WTC11 (cell line): ENCODE data around the gene HOXA10. TPM values are rescaled to one million over a fixed set of nuclear protein-coding genes. Genes with fewer than 3 reads are reported as not detected.

ENCODE experiments used
- ATAC-seq: fragments of 200-7000 bp; cut with Tn5 transposase; 2 replicates; pipeline ENCODE4 v1.10.0; 2021; ENCODE audit warnings: mild to moderate bottlenecking, moderate library complexity
- CTCF ChIA-PET: fragments of 300-600 bp; sonication (Branson Sonifier 250); formaldehyde crosslinking; loops from one replicate; lab custom pipeline; 2021; ENCODE audit warnings: antibody characterized with exemption; lab: Charles Lee
- POLR2A ChIA-PET: fragments of 350-600 bp; sonication (Branson Sonifier 250); formaldehyde crosslinking; loops from one replicate; lab custom pipeline; 2021; ENCODE audit warnings: antibody characterized with exemption; lab: Charles Lee
- DNase-seq: peaks from one replicate; pipeline ENCODE4 v3.0.0; 2021; ENCODE audit warnings: low spot score
- H3K27ac Mint-ChIP-seq: 2 replicates; pipeline ENCODE4 v1.8.0; 2021; ENCODE audit warnings: mixed read lengths
- H3K27me3 Mint-ChIP-seq: 2 replicates; pipeline ENCODE4 v1.8.0; 2021; ENCODE audit warnings: low read depth, mild to moderate bottlenecking, moderate library complexity, mixed read lengths
- H3K36me3 Mint-ChIP-seq: 2 replicates; pipeline ENCODE4 v1.8.0; 2021; ENCODE audit warnings: mixed read lengths
- H3K4me1 Mint-ChIP-seq: 2 replicates; pipeline ENCODE4 v1.8.0; 2022; ENCODE audit warnings: mixed read lengths
- H3K4me3 Mint-ChIP-seq: 2 replicates; pipeline ENCODE4 v1.8.0; 2021; ENCODE audit warnings: mild to moderate bottlenecking, moderate library complexity, mixed read lengths
- H3K9me3 Mint-ChIP-seq: 2 replicates; pipeline ENCODE4 v1.8.0; 2021; ENCODE audit warnings: mixed read lengths
- AR ChIP-seq: fragments of 250-450 bp; sonication (Bioruptor Pico); IDR thresholded peaks from 2 replicates; pipeline ENCODE4 v1.9.0; 2021; ENCODE audit warnings: mild to moderate bottlenecking
- ATF1 ChIP-seq: sonication (generic); formaldehyde crosslinking; IDR thresholded peaks from 2 replicates; pipeline ENCODE4 v1.8.1; 2023; ENCODE audit warnings: mild to moderate bottlenecking, moderate library complexity, missing genetic modification reagents
- CTCF ChIP-seq: fragments of 200-600 bp; IDR thresholded peaks from 2 replicates; pipeline ENCODE4 v1.8.0; 2022; ENCODE audit warnings: antibody characterized with exemption
- ESRRA ChIP-seq: sonication (generic); formaldehyde crosslinking; IDR thresholded peaks from 2 replicates; pipeline ENCODE4 v1.8.1; 2022; ENCODE audit warnings: mild to moderate bottlenecking, missing genetic modification reagents, borderline replicate concordance
- GRHL2 ChIP-seq: fragments of 250-450 bp; sonication (Bioruptor Pico); IDR thresholded peaks from 2 replicates; pipeline ENCODE4 v1.8.0; 2022; ENCODE audit warnings: mild to moderate bottlenecking, moderate library complexity; ENCODE audit not compliant: insufficient replicate concordance, severe bottlenecking
- MAX ChIP-seq: sonication (generic); formaldehyde crosslinking; IDR thresholded peaks from 2 replicates; pipeline ENCODE4 v1.8.0; 2022; ENCODE audit warnings: mild to moderate bottlenecking, missing genetic modification reagents
- MLX ChIP-seq: sonication (generic); formaldehyde crosslinking; IDR thresholded peaks from 2 replicates; pipeline ENCODE4 v1.8.1; 2023; ENCODE audit warnings: mild to moderate bottlenecking, missing genetic modification reagents, moderate library complexity
- NFE2L1 ChIP-seq: sonication (generic); formaldehyde crosslinking; IDR thresholded peaks from 2 replicates; pipeline ENCODE4 v1.8.1; 2023; ENCODE audit warnings: missing genetic modification reagents
- PREB ChIP-seq: sonication (generic); formaldehyde crosslinking; IDR thresholded peaks from 2 replicates; pipeline ENCODE4 v1.8.1; 2022; ENCODE audit warnings: mild to moderate bottlenecking, missing genetic modification reagents, moderate library complexity, borderline replicate concordance
- TEAD1 ChIP-seq: sonication (generic); formaldehyde crosslinking; IDR thresholded peaks from 2 replicates; pipeline ENCODE4 v1.8.0; 2022; ENCODE audit warnings: mild to moderate bottlenecking, missing genetic modification reagents
- TP53 ChIP-seq: sonication (generic); formaldehyde crosslinking; IDR thresholded peaks from 2 replicates; pipeline ENCODE4 v1.8.1; 2023; ENCODE audit warnings: mild to moderate bottlenecking, missing genetic modification reagents
- ZNF232 ChIP-seq: sonication (generic); formaldehyde crosslinking; IDR thresholded peaks from 2 replicates; pipeline ENCODE4 v1.8.0; 2022; ENCODE audit warnings: mild to moderate bottlenecking, missing genetic modification reagents
- ZNF416 ChIP-seq: fragments of 250-450 bp; sonication (Bioruptor Pico); IDR thresholded peaks from 2 replicates; pipeline ENCODE4 v1.9.0; 2021; ENCODE audit warnings: mild to moderate bottlenecking, inconsistent platforms
- ZSCAN18 ChIP-seq: fragments of 250-450 bp; sonication (Bioruptor Pico); IDR thresholded peaks from 2 replicates; pipeline ENCODE4 v2.1.2; 2022; ENCODE audit warnings: mild to moderate bottlenecking, moderate library complexity
- total RNA-seq: library from RNA; stranded (reverse); gene quantifications from 3 replicates; pipeline ENCODE4 v1.2.3, GENCODE V29; 2021

Gene HOXA10
- total RNA-seq, 1 experiment from 2014 or later: 0.07 TPM

- POLR2A ChIA-PET: no interaction called here
- peaks cover 32% of the 10 kb centered on the region for H3K4me1 Mint-ChIP-seq
Measured at GRCh38 chr7:27180431-27181420, 6.6 kb upstream of the HOXA10 start.

GRCh38 chr7:27179503-27180430 lies 5.6 kb upstream of the HOXA10 start:
- POLR2A ChIA-PET: no interaction called here
- Mint-ChIP-seq H3K9me3 (no peaks in the 10 kb centered on the region), H3K4me1 (peaks cover 28% of the 10 kb centered on the region), H3K27ac (no peak overlapping the region), H3K27me3 (peaks cover 100% of the 10 kb centered on the region), H3K4me3 (peak overlapping the region; percentile 41), H3K36me3 (no peaks in the 10 kb centered on the region)
- CTCF ChIA-PET: interaction anchor here (0.6 to 2.5 kb wide), 45 partner anchors 10 to 1126 kb away, joined by 3 to 34 read pairs (median 4); partner anchors contain the start of genes EVX1, HOXA1, HOXA13 and HOXA4
- TF ChIP-seq MLX (CRISPR knock-in tag) (no peak), NFE2L1 (CRISPR knock-in tag) (no peak), CTCF (peak; percentile 83), PREB (no peak), TEAD1 (CRISPR knock-in tag) (0 out of 2 replicates have a peak, but pooled peaks have one; percentile 28), MAX (CRISPR knock-in tag) (peak; percentile 31; the same call in 1 of the 2 replicates), ZNF416 (CRISPR knock-in tag) (no peak)
- ATAC-seq (peak; percentile 63), DNase-seq (peak; percentile 80)

More at GRCh38 chr7:27180431-27181420, 6.6 kb upstream of the HOXA10 start:
- no peaks in the 10 kb centered on the region for H3K9me3 Mint-ChIP-seq
- ATAC-seq: no peak
- CTCF ChIA-PET: interaction anchor here (0.6 to 2.5 kb wide), 43 partner anchors 9 to 914 kb away, joined by 3 to 34 read pairs (median 5); partner anchors contain the start of genes EVX1, HOXA1, HOXA13 and HOXA4
- DNase-seq: no peak
- 0 out of 2 replicates have a peak, but pooled peaks cover under 1% of the 10 kb centered on the region for H3K36me3 Mint-ChIP-seq
- H3K4me3 Mint-ChIP-seq: no peak overlapping the region
- no peak overlapping the region for H3K27ac Mint-ChIP-seq
- H3K27me3 Mint-ChIP-seq: peaks cover 100% of the 10 kb centered on the region
- no peak for TF ChIP-seq GRHL2
- TF ChIP-seq, all 79 proteins: peak for 0

- ChIA-PET CTCF (interaction anchor here (0.7 to 2.5 kb wide), 28 partner anchors 9 to 1125 kb away, joined by 3 to 34 read pairs (median 7); partner anchors contain the start of genes HOXA13, HOXA4, HOXA5 and HOXA9), POLR2A (no interaction called here)
- DNase-seq (no peak), ATAC-seq (no peak)
- no peak overlapping the region for H3K27ac Mint-ChIP-seq
- H3K27me3 Mint-ChIP-seq: peaks cover 100% of the 10 kb centered on the region
- H3K4me1 Mint-ChIP-seq: peaks cover 25% of the 10 kb centered on the region
- H3K9me3 Mint-ChIP-seq: no peaks in the 10 kb centered on the region
- no peaks in the 10 kb centered on the region for H3K36me3 Mint-ChIP-seq
- peak overlapping the region; percentile 41 for H3K4me3 Mint-ChIP-seq
- no peak for TF ChIP-seq TP53
- TF ChIP-seq AR: no peak
- TF ChIP-seq CTCF: no peak
- no peak for TF ChIP-seq ZNF232
- TF ChIP-seq ESRRA (CRISPR knock-in tag): no peak
- TF ChIP-seq ATF1 (CRISPR knock-in tag): no peak
- no peak for TF ChIP-seq ZSCAN18 (CRISPR knock-in tag)
Measured at GRCh38 chr7:27179030-27179429, 4.9 kb upstream of the HOXA10 start.
